Skeletal muscle satellite cell (primary cell): ENCODE measurements around the gene CCDC144A. TPM values are rescaled to one million over a fixed set of nuclear protein-coding genes. Genes with fewer than 3 reads are reported as not detected.
"Not testable (repeated sequence)": the region's sequence is repeated elsewhere in the genome, so short reads cannot be mapped to it uniquely, and the experiment has no call there.

Experiments used
- H3K27me3 ChIP-seq: 2 replicates; pipeline ENCODE4 v1.7.0; 2013; ENCODE audit warnings: low read length; ENCODE audit not compliant: control insufficient read depth, insufficient read depth
- H3K36me3 ChIP-seq: 2 replicates; pipeline ENCODE4 v1.7.0; 2013; ENCODE audit warnings: mild to moderate bottlenecking, control low read depth, low read length; ENCODE audit not compliant: insufficient read depth
- H3K4me1 ChIP-seq: 2 replicates; pipeline ENCODE4 v1.7.0; 2013; ENCODE audit warnings: low read length; ENCODE audit not compliant: control insufficient read depth, insufficient read depth
- H3K4me2 ChIP-seq: 2 replicates; pipeline ENCODE4 v1.7.0; 2013; ENCODE audit warnings: mild to moderate bottlenecking, low read length
- H3K4me3 ChIP-seq: 2 replicates; pipeline ENCODE4 v1.7.0; 2013; ENCODE audit warnings: low read length
- H3K9ac ChIP-seq: 2 replicates; pipeline ENCODE4 v1.7.0; 2013; ENCODE audit warnings: mild to moderate bottlenecking, low read depth, low read length, moderate library complexity
- H3K9me3 ChIP-seq: replicated peaks from 2 replicates; pipeline ENCODE4 v1.7.0; 2013; ENCODE audit warnings: mild to moderate bottlenecking, control low read depth, low read length
- small RNA-seq: library from RNA; depleted of rRNA; stranded (forward); fragments of <200 nt; gene quantifications from one replicate; pipeline ENCODE3, GENCODE V24; 2012

Gene CCDC144A

DNA sequence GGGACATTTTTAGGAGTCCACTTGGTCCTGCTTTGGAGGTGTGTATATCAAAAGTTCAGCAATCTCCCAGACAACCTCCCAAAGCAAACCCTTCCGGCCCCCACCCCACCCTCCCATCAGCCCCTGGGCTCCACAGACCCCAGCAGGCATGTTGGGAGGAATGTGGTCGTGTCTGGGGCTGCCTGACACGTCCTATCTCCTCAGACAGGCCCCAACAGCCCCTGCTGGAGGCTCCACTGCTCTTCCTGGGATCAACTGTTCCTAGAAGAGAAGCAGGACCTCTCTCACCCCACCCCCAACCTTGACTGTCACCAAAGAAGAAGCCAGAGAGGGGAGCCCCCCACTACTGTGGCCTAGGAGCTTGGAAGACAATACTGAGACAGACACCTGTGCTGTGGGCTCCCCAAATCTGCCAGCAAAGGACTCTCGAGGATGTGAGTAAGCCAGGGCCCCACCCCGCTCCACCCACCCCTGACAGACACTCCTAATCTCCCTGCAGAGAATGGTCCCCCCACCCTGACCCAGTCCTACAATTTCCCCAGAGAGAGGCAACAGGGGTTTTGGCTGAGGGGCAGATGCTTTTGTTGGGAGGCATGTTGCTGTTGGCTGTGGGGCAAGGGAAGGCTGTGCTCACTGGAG lies 133.8 kb downstream of the CCDC144A start:
- H3K9ac ChIP-seq, H3K4me3 ChIP-seq, H3K9me3 ChIP-seq, H3K4me2 ChIP-seq, H3K36me3 ChIP-seq, H3K4me1 ChIP-seq: not testable (repeated sequence)
- H3K27me3 ChIP-seq: peaks cover 13% of the 10 kb centered on the region

Small RNAs within 50 kb of the gene (small RNA-seq; reads per million reads assigned to genes)
- gene AC022596.1 (not detected), gene RNU6-405P (not detected)
